ENCODE measurements around the gene ATF7.

DNA sequence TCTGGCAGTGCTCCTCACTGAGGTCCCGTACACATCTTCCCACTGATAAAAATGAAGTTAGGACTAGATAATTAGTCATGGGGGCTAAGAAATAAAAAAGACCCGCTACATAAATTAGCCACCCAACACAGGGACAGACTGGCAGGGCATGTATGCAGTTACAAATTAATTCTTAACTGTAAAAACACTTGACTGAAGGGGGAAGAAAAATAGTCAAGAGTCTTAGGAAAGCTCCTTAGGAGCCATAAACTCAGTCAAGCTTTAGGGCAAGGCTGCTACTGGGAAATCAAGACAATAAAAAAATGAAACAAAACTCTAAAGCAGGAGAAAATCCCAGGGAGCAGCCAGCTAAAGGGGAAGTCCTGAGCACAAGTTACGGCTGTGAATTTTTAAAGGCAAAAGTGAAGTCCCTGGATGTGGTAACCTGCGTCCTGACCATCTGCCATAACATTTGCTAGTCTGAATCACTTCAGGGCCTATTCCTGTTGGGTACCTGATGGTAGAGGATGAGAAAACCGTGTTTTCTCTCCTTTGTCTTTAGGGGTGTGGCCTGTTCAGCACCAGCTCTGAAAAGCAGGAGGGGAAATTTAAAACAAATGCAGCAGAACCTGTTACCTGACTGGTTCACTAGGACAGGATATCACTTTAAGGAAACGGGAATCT, 111.4 kb downstream of the ATF7 start:
- no peak for TF ChIP-seq CTCF (IDR thresholded peaks at IDR 0.05)
- TF ChIP-seq POLR2A (IDR thresholded peaks at IDR 0.05) = no peak
